K562 (cell line): Measurements from ENCODE around the gene MEI4. TPM values are rescaled to one million over a fixed set of nuclear protein-coding genes. Genes with fewer than 3 reads are reported as not detected.

ENCODE experiments used
- ATAC-seq: fragments of 200-7000 bp; cut with Tn5 transposase; 3 replicates; pipeline ENCODE4 v1.9.1; 2020; ENCODE audit warnings: moderate library complexity
- BruUV-seq: library from RNA; stranded (reverse); fragments of 400-500 nt; replicated peaks from 2 replicates; lab custom pipeline; 2021; lab: Mats Ljungman, UMichigan
- CTCF ChIA-PET: fragments of 300-600 bp; formaldehyde crosslinking; extraction: SDS; loops from one replicate; lab custom pipeline; 2021; ENCODE audit warnings: low intra/inter-chr PET ratio; lab: Yijun Ruan, JAX
- POLR2A ChIA-PET: fragments of 300-600, 350-650 bp; sonication (Branson Sonifier 250); formaldehyde crosslinking; extraction: SDS; loops from one replicate; lab custom pipeline; 2021; ENCODE audit warnings: antibody characterized with exemption, inconsistent platforms; lab: Yijun Ruan, JAX
- DNase-seq, 4 experiments: peaks; one replicate each; pipeline versions ENCODE4 v3.0.0 to v3.0.0-alpha.2; 2011 to 2018; ENCODE audit warnings: low spot score in 3 of 4, mixed read lengths in 3 of 4; ENCODE audit errors: extremely low read depth in 1 of 4
- FAIRE-seq: peaks from 2 replicates; lab custom pipeline; 2011; peaks lifted over from hg19 to GRCh38; lab: Jason Lieb, UNC
- H2AFZ ChIP-seq: 2 replicates; pipeline ENCODE4 v1.6.0; 2011; ENCODE audit warnings: low read depth, low read length, control low read depth, inconsistent platforms
- H3K27ac ChIP-seq: fragments of 200-600 bp; 3 replicates; pipeline ENCODE4 v1.8.0; 2011; ENCODE audit warnings: low read depth, mild to moderate bottlenecking, control low read depth, inconsistent platforms, low read length, moderate library complexity, mixed read lengths; ENCODE audit errors: extremely low read depth
- H3K27me3 ChIP-seq, 2 experiments: fragments of 300-600 bp in 1 of 2; 2 replicates in 1 of 2; 3 replicates in 1 of 2; pipeline versions ENCODE4 v1.6.0 to v1.8.0; 2011; ENCODE audit warnings: inconsistent platforms in 2 of 2, low read length in 2 of 2, mild to moderate bottlenecking in 1 of 2, mixed read lengths in 1 of 2, moderate library complexity in 1 of 2; ENCODE audit not compliant: control insufficient read depth in 2 of 2, insufficient read depth in 2 of 2
- H3K36me3 ChIP-seq: fragments of 300-600 bp; 3 replicates; pipeline ENCODE4 v1.8.0; 2011; ENCODE audit warnings: mild to moderate bottlenecking, low read length, inconsistent platforms; ENCODE audit not compliant: control insufficient read depth, insufficient read depth
- H3K4me1 ChIP-seq, 2 experiments: fragments of 200-600 bp in 1 of 2; replicated peaks in 1 of 2; 2 replicates in 1 of 2; 3 replicates in 1 of 2; pipeline versions ENCODE4 v1.5.1 to v1.8.0; 2011; ENCODE audit warnings: inconsistent platforms in 2 of 2, low read length in 2 of 2, mild to moderate bottlenecking in 1 of 2, mixed read lengths in 1 of 2, moderate library complexity in 1 of 2; ENCODE audit not compliant: control insufficient read depth in 2 of 2, insufficient read depth in 2 of 2
- H3K4me2 ChIP-seq: 2 replicates; pipeline ENCODE4 v1.6.1; 2011; ENCODE audit warnings: low read length, control low read depth, inconsistent platforms, mixed read lengths; ENCODE audit not compliant: insufficient read depth
- H3K4me3 ChIP-seq: fragments of 200-600 bp; sonication (generic), shearing (Covaris generic); 2 replicates; pipeline ENCODE4 v1.5.1; 2016; ENCODE audit warnings: control low read depth, inconsistent platforms
- H3K79me2 ChIP-seq: fragments of 200-600 bp; 3 replicates; pipeline ENCODE4 v1.8.0; 2011; ENCODE audit warnings: low read length, inconsistent platforms; ENCODE audit not compliant: control insufficient read depth, insufficient read depth
- H3K9ac ChIP-seq, 2 experiments: 2 replicates each; pipeline versions ENCODE4 v1.6.0 to v1.6.1; 2011; ENCODE audit warnings: low read depth in 2 of 2, low read length in 2 of 2, control low read depth in 1 of 2, inconsistent platforms in 1 of 2, mild to moderate bottlenecking in 1 of 2, mixed read lengths in 1 of 2; ENCODE audit not compliant: insufficient read depth in 1 of 2
- H3K9me1 ChIP-seq: one replicate; pipeline ENCODE4 v1.6.0; 2011; ENCODE audit warnings: inconsistent platforms, mild to moderate bottlenecking, low read length, moderate library complexity; ENCODE audit not compliant: control insufficient read depth, insufficient read depth
- H3K9me3 ChIP-seq: replicated peaks from 2 replicates; pipeline ENCODE4 v1.5.1; 2011; ENCODE audit warnings: low read depth, low read length, inconsistent platforms; ENCODE audit not compliant: control insufficient read depth, insufficient read depth
- H4K20me1 ChIP-seq: replicated peaks from 2 replicates; pipeline ENCODE4 v1.6.1; 2011; ENCODE audit warnings: low read length, inconsistent platforms, mixed read lengths; ENCODE audit not compliant: control insufficient read depth, insufficient read depth
- BDP1 ChIP-seq: IDR thresholded peaks from 3 replicates; pipeline ENCODE4 v1.6.1; 2011; ENCODE audit not compliant: insufficient read length, insufficient read depth
- COPS2 ChIP-seq: fragments of 450-650 bp; conservative IDR thresholded peaks from 2 replicates; pipeline ENCODE4 v1.6.1; 2016; ENCODE audit warnings: mild to moderate bottlenecking, moderate library complexity
- E2F5 ChIP-seq: sonication (generic); formaldehyde crosslinking; IDR thresholded peaks from 2 replicates; pipeline ENCODE4 v1.8.0; 2022; ENCODE audit warnings: mild to moderate bottlenecking, missing genetic modification reagents
- FUS ChIP-seq: fragments of 200-400 bp; formaldehyde crosslinking; optimal IDR thresholded peaks from 2 replicates; pipeline ENCODE3; 2017; ENCODE audit warnings: low read depth, low read length
- HNRNPLL ChIP-seq: fragments of 200-400 bp; formaldehyde crosslinking; IDR thresholded peaks from 2 replicates; pipeline ENCODE4 v1.6.1; 2017; ENCODE audit warnings: low read length, low read depth, mild to moderate bottlenecking; ENCODE audit not compliant: poor library complexity, severe bottlenecking
- MCM2 ChIP-seq: fragments of 450-650 bp; IDR thresholded peaks from 2 replicates; pipeline ENCODE4 v1.6.1; 2017; ENCODE audit warnings: low read depth, mild to moderate bottlenecking
- NBN ChIP-seq: fragments of 450-650 bp; IDR thresholded peaks from 2 replicates; pipeline ENCODE4 v1.6.1; 2016; ENCODE audit warnings: low read depth, mild to moderate bottlenecking
- NUFIP1 ChIP-seq: fragments of 450-650 bp; IDR thresholded peaks from 2 replicates; pipeline ENCODE4 v1.6.1; 2018; ENCODE audit not compliant: partially characterized antibody
- OTX1 ChIP-seq: fragments of 450-650 bp; formaldehyde crosslinking; IDR thresholded peaks from 2 replicates; pipeline ENCODE4 v1.4.0; 2022; ENCODE audit warnings: mild to moderate bottlenecking
- POLR2G ChIP-seq: fragments of 200-400 bp; formaldehyde crosslinking; IDR thresholded peaks from 2 replicates; pipeline ENCODE4 v1.6.1; 2017; ENCODE audit warnings: low read depth, mild to moderate bottlenecking, antibody characterized with exemption, low read length, moderate library complexity
- PURB ChIP-seq: sonication (generic); formaldehyde crosslinking; IDR thresholded peaks from 2 replicates; pipeline ENCODE4 v1.9.0; 2021; ENCODE audit warnings: low read depth, mild to moderate bottlenecking, missing genetic modification reagents
- SRSF1 ChIP-seq: fragments of 200-400 bp; formaldehyde crosslinking; IDR thresholded peaks from 2 replicates; pipeline ENCODE4 v1.6.1; 2017; ENCODE audit warnings: mild to moderate bottlenecking, low read depth, low read length, moderate library complexity
- ZNF197 ChIP-seq: fragments of 200-800 bp; sonication (Bioruptor generic); IDR thresholded peaks from 2 replicates; pipeline ENCODE4 v1.6.1; 2016; ENCODE audit warnings: low read depth, missing genetic modification characterization, missing compliant biosample characterization
- ZNF318 ChIP-seq, 2 experiments: fragments of 450-650 bp; IDR thresholded peaks; 2 replicates each; pipeline ENCODE4 v1.6.1; 2016; ENCODE audit warnings: mild to moderate bottlenecking in 2 of 2, borderline replicate concordance in 1 of 2, low read depth in 1 of 2, moderate library complexity in 1 of 2
- ZNF583 ChIP-seq: fragments of 250-450 bp; sonication (Bioruptor Pico); IDR thresholded peaks from 2 replicates; pipeline ENCODE4 v1.4.0; 2020
- ZNF695 ChIP-seq: fragments of 450-650 bp; formaldehyde crosslinking; IDR thresholded peaks from 2 replicates; pipeline ENCODE4 v1.4.0; 2020; ENCODE audit warnings: mild to moderate bottlenecking, moderate library complexity
- WGBS: fragments of 100-300 bp; shearing (Covaris generic); methylation state at CpG from one replicate; pipeline ENCODE4 v1.1.6; 2016; ENCODE audit warnings: low coverage, mixed read lengths; ENCODE audit not compliant: insufficient coverage; ENCODE audit errors: missing lambda C conversion rate; 5-methylcytosine and 5-hydroxymethylcytosine counted together
- in situ Hi-C: fragments of 300-500 bp; cut with MboI; formaldehyde crosslinking; loops from 4 replicates; pipeline ENCODE4 v1.15.0; 2018; ENCODE audit warnings: inconsistent platforms, mixed read lengths
- intact Hi-C: fragments of 100-400 bp; cut with micrococcal nuclease; formaldehyde crosslinking; loops from 2 replicates; pipeline ENCODE4 v1.14.2; 2022
- polyA plus RNA-seq, 8 experiments: library from polyadenylated mRNA; depleted of rRNA in 4 of 8; stranded (reverse) in 5 of 8; unstranded in 3 of 8; fragments of >200 nt; fragmentation: Nextera tagmentation in 2 of 8; fragmentation: Illumina TruSeq in 1 of 8; extraction: Ambion mirVana in 2 of 8; extraction: Trizol in 1 of 8; gene quantifications; 2 replicates each; pipeline versions ENCODE4 v1.2.1 to v1.2.3, GENCODE V29; 2011 to 2014; ENCODE audit warnings: inconsistent platforms in 1 of 8, missing spikeins in 1 of 8
- total RNA-seq, 7 experiments: library from RNA; depleted of rRNA in 6 of 7; stranded (reverse); fragments of >200 nt in 6 of 7; fragmentation: Illumina TruSeq in 2 of 7; extraction: Trizol in 2 of 7; gene quantifications; 2 replicates each; pipeline versions ENCODE4 v1.2.1 to v1.2.3, GENCODE V29; 2011 to 2021; ENCODE audit warnings: low replicate concordance in 1 of 7

The MEI4 gene
- total and polyA plus RNA-seq, 9 of the 15 experiments (the other 6 are each of a cell fraction or from before 2014, with no cell fraction given): not detected

- no peak for TF ChIP-seq E2F5 (CRISPR knock-in tag)
- no peak for TF ChIP-seq ZNF583
- TF ChIP-seq ZNF695 (CRISPR knock-in tag): no peak
- no peak for TF ChIP-seq SRSF1
- TF ChIP-seq OTX1 (CRISPR knock-in tag): no peak
- TF ChIP-seq MCM2: no peak
- TF ChIP-seq ZNF197 (CRISPR knock-in tag): no peak
- TF ChIP-seq POLR2G: no peak
- TF ChIP-seq BDP1: no peak
- TF ChIP-seq COPS2: no peak
- no peak for TF ChIP-seq NBN
- no peak for TF ChIP-seq NUFIP1
Observed at GRCh38 chr6:77879527-77879926, 226.7 kb downstream of the MEI4 start (continued).

GRCh38 chr6:77880501-77880900, 227.7 kb downstream of the MEI4 start:
- no peaks in the 10 kb centered on the region for H3K27me3 ChIP-seq
- WGBS: 0% methylated on average over 2 of the region's 2 CpGs
- no peak overlapping the region for H3K9ac ChIP-seq
- no peak overlapping the region for H2AFZ ChIP-seq
- ATAC-seq (no peak), DNase-seq (no peak), FAIRE-seq (no peak)
- H3K4me3 ChIP-seq: no peak overlapping the region
- no peaks in the 10 kb centered on the region for H4K20me1 ChIP-seq
- H3K36me3 ChIP-seq: no peaks in the 10 kb centered on the region
- in situ Hi-C loops (no loop called here), intact Hi-C loops (no loop called here)
- POLR2A ChIA-PET: no interaction called here
- CTCF ChIA-PET: no interaction called here
- no peak overlapping the region for H3K27ac ChIP-seq
- no TSS peak for BruUV-seq
- no peak overlapping the region for H3K4me2 ChIP-seq
- no peaks in the 10 kb centered on the region for H3K79me2 ChIP-seq
- H3K9me1 ChIP-seq: no peaks in the 10 kb centered on the region
- H3K9me3 ChIP-seq: peaks cover 2% of the 10 kb centered on the region; the same call in 1 of the 2 replicates
- no peaks in the 10 kb centered on the region for H3K4me1 ChIP-seq
- no peak for TF ChIP-seq FUS
- no peak for TF ChIP-seq HNRNPLL
- no peak for TF ChIP-seq PURB (CRISPR knock-in tag)
- no peak for TF ChIP-seq ZNF318 (IDR thresholded peaks at IDR 0.05; ENCODE audit: borderline replicate concordance in 1 of 2, low read depth in 1 of 2)
